NCI-H748 treated with DMSO at 0.1 percent for 48 hours (cell line): ENCODE data around the gene CXCL12.
A peak's percentile ranks its signal among the peaks of the same experiment; 100 is the strongest.

ENCODE experiments used
- DNase-seq: peaks from one replicate; lab custom pipeline; 2025; lab: John Stamatoyannopoulos, UW

CXCL12 gene

DNA sequence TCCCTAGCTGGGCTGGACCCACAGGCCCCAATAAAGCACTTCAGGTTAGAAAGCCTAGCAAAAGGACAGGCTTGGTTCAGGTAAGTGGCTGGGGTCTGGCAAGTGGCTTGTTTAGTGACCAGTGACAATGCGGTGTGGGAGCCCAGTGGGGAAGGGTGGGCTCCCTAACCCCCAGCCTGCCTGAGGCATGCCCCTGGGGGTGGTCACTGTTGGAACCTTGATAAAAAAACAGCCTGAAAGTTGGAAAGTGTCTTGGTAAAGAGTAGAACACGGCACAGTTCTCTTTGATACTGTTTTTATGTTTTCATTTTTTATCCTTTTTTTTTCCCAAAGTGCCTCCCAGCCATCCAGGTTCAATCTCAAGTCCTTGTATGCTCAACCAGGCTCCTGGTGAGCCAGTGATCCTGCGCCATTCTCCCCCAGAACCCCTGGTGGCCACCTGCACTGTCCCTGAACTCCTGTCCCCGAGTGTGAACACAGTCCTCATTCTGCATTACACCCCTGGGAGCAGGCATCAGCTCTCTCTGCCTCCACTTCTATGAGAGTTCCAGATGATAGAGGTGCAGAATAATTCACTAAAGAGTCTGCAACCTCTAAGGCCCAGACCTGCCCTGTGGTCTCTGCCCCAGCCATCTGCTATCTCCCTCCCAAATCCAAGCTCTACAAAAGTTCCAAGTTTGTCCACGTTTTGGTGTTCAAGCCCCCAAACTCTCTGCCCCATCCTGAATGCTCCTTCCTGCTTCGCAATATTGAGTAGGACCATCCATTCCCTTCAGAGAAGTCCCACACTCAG, 15.0 kb upstream of the CXCL12 start:
- DNase-seq, result no peak

DNA sequence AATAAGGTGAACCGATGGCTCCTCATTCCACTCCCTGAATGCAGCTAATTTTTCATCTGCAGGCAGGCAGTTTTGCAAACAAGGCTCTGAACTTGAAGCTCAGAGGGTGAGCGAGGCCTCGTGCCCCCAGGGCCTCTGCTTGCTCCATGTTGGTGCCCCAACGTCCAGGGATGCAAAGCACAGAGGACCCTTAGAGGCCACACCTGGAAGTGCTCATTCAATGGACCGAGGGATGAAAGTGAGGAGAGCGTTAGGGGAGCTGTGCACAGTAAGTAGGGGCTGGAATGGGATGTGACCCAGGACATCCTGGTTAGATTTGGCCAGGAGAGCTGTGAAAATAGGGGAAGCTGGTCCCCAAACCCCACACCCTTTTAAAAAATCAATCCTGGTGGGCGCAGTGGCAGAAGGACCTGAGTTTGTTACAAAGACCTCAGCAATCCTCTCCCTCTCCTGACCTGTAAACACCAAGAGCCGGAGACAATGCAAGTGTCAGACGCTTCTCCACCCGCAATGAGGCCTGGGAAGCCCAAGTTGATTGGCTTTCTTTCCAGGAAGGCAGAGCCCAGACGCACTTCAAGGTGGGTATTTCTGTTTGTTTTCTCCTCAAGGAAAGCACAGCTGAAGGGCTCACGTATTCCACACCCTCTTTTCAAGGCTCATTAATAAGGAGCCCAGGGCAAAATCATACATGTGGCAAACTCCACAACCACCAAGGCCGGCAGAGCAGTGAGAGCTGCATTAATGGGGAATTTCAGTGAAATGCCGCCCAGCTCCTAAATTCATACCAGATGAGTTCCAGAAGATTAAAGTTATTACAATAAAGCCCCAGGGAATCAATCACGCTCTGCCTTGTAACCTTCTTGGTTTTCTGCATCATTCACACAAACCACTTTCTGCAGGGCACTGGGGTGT, 14.1 kb upstream of the CXCL12 start:
- no peak for DNase-seq

DNA sequence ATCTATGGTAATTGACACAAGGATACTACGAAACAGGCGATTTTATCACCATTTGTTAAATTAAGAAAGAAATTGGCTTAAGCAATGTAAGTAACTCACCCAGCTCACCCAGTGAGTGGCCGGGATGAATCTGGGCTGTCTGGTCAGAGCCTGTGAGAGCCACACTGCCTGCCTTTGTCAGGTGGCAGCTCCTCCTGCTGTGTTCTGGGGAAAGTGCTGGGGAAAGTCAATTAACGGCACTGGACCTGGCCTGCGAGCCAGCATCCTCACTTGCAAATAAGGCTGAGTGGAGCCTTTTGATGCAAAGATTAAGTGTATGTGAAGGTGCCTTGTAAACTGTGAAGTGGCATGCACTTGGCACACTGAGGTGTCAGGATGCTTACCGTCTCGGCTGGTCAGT, 13.4 kb upstream of the CXCL12 start:
- DNase-seq, result no peak

DNA sequence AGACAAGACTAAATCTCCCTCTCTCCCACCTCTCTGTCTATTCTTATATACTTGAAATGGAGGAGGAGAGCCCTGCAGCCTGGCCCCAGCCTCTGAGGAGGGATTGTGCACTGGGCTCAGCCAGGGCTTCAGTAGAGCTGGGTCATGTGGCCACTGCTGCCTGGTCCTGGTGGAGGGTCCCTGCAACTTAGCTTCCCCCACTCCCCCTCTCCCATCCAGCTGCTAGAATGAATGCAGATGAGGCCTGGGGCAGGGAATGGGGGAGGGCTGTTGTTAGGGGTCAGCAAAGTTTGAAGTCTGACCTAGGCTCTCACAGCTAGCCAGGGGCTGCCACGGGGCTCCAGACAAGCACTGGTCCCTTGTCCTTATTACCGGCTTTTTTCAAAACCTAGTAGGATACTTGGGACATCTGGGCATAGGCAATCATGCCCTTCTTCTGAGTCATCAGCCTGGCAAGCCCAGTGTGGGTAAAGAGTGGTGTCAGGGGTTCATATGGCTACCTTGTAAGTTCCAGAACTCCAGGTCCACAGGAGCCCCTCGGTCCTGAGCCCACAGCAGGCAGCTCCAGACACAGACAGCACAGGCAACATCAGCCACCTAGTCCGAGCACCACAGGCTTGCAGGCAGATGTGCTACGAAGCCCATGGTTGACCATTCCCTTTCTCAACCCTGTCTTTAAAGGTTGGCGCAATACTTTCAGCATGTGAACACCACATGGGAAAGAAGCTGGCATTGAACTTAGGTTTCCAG, 12.8 kb upstream of the CXCL12 start:
- no peak for DNase-seq

DNA sequence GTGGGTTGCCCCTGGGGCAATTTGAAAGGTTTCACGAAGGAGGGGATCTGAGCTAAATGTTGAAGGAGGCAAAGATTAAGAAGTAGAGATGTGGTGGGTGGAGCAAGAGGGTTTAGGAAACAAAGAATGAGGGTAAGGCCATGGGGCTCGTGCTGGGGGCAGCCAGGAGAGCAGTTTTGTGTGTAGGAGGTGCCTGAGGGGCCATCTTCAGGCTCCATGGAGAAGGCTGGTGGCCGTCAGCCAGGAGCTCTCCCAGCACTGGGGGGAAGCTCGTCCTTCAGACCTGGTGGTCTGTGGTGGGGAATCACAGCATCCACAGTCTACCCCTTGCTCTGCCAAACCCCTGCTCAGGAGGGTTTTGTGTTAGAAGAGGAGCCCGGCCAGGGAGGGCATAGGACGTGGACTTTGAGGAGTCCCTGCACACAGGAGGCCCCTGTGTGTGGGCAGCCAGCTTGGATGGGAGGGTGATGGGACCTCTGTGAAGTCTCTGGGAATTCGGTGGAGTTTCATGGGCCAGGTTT, 11.8 kb upstream of the CXCL12 start:
- DNase-seq, result no peak

DNA sequence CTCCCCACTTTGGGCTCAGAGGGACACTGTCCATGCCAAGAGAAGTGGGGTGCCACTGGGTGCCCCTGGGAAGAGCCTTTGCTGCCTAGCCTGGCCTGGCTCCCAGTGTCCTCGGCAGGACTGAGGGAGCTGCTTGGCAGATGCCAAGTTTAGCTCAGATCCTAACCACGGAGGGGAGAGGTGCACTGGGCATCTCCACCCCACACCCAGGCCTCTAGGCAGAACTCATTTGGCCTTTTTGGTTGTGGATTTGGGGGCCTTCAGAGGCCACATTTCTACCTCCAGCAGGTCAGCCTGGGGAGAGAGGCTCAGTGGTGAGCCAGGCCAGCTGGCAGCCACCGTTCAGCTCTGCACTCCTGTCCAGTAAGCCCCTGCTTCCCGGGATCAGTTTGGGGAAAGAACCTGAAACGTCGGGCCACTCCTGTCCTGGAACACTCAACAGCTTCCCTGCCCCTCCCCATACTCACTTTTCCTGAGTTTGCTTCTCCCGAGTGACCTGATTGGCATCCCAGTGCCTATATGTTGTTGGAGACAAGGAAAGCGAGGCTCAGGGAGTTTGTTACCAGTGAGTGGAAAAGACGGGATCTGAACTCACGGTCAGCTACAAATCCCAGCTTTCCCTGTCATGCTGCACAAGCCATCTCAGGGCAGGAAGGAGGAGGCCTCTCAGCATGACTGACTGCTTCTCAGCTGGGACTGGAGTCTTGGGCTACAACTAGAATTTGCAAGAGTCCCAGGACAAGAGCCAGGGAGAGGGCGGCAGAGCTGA, 11.2 kb upstream of the CXCL12 start:
- no peak for DNase-seq

DNA sequence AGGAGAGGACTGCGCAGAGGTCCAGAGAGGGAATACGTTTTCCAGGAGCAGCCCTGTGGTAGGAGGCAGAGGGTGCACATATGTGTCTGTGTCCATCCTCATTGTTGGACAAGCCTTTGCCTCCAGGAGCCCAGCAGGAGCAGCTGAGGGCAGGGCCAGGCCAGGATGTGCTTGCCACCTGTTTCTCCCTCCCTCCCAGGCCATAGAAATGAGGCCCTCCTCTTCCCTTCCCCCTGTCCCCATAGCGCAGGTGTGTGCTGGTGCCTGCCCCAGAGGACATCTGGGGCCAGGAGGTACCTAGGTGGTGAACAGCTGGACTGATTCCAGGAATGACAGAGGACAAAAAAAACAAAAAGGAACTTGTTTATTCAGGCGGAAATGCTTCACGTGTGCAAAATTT, 10.5 kb upstream of the CXCL12 start:
- peak; percentile 17 for DNase-seq

DNA sequence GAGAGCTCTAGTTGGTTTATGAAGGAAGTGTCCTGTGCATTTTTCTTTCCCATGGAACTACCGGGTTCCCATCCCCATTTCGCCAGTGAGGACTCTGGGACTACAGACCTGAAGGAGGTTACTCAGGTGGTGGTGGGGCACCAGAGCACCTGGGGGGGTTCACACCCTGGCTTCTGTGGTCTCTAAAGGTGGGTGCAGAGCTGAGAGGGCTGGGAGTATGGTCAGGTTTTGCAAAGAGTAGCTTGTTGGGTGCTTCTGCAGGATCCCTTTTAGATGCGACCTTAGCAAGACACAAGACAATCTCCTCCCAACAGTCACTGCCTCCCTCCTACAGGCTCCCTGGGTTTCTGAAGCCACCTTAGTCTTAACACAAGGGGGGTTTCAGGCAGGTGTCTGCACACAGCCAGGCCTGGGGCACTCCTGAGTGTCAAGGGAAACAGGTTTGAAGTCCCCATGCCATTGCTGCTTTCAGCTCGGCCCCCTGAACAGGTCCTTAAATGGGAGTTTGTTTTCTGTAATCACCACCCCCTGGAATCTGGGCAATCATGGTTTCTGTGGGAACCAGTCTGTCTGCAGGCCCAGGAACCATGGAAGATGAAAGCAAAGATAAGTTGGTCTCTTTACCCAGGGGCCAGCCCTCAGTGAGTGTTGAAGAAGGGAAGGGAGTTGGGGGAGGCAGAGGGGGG, 9.9 kb upstream of the CXCL12 start:
- DNase-seq, result no peak

DNA sequence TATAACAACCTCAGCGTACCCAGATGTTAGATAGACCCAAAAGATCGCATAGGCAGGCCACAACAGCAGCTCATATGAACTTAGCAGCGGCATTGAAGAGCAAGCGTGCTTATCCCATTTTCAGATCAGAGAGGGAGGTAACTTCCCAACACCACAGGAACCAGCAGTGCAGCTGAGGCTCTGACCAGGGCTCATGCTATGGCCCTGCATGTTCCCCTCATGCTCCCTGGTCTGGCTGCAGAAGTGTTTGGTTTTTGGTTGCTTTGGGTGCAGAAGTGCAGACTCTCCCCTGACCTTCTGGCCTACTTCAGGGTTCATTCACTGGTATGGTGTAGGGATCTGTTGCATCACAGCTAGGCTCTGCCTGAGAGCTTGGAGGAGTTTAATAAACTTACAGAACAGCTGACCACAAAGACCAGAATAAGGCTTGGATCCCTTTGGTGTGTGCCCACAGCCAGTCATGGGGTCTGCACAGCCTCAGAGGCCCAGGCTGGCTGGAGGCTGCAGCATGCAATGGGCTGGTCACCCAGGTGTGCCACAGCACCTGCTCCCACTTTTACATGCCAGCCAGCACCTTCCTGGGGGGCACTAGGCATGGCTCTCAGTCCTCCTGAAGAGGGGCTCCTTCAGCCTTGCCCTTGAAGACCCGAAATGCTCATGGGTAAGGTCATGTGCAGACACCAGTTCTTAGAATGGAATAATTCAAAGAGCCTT, 9.1 kb upstream of the CXCL12 start:
- DNase-seq, result no peak

DNA sequence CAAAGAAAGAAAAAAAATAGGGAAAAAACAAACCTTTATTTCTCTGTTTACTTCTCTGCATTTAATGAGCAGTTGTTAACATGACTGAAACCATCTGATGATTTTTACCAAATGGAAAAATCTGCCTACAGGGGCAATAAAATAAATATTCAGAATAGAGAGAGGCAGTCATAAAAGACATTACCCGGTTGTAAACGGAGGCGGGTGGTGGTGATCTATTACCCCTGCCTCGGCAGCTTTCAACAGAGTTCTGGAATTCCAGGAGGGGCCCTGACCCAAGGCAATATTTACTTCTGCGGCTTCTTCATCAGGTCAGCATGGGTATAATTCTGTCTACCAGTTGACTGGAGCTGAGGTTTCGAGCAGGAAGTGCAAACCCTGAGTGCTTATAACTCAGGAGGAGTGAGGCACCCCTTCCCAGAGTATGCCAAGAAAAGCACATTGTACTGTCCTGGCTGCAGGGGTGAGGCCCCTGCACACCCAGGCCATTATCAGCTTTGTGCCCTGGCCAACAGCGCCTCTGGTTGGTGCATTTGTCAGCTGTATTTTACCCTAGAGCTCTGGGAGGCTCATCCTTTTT, 8.2 kb upstream of the CXCL12 start:
- DNase-seq, result no peak

DNA sequence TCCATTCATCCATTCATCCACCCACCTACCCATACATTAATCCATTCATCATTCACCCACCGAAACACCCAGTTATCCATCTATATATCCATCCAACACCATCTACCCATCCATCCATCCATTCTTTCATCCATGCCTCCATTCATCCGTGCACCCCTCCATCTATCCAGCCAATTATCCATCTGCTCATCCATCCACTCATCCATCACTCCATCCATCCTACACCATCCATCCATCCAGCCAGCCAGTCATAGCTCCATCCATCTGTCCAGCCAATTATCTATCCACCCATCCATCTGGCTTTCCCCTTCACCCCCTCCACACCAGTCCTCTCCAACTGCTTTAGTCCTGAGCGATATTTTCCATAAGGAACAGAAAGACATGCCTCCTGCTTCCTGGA, 7.5 kb upstream of the CXCL12 start:
- no peak for DNase-seq

DNA sequence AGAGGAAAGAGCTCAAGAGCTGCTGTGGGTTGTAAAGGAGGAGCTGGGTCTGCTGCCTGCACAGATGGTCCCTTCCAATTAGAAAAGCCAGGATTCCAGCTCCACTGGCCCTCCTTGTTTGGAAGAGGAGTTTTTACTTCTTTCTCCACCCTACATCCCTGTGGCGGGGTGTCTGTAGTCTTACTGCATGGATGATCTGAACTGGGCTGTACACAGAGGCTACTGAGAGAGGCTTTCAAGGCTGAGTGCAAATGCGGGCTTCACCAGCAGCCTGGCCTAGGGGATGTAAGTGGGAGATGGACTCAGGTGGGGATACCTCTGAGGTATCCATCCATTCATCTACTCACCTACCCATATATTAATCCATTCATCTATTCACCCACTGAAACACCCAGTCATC, 7.1 kb upstream of the CXCL12 start:
- DNase-seq, result no peak

DNA sequence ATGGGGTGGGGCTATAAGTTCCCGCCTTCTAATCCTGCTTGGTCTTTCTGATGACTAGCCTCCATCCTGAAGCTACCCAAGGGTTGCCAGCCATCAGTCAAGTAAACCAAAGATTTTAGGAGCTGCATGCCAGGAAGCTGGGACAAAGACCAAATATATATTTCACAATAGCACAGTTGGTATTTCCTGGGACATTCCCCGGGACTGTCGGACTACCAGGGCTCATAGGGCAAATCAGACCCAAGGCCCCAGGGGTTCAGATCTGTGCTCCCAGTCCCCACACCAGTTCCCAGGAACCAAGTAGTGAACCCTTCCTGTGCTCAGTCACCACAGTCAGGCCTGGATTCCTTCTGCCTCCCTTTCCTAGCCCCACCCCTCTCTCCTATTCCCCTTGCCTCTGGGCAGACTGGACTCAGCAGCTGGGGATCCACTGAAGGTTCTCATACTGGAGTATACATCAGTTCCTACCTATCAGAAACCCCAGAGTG, 5.7 kb upstream of the CXCL12 start:
- no peak for DNase-seq

DNA sequence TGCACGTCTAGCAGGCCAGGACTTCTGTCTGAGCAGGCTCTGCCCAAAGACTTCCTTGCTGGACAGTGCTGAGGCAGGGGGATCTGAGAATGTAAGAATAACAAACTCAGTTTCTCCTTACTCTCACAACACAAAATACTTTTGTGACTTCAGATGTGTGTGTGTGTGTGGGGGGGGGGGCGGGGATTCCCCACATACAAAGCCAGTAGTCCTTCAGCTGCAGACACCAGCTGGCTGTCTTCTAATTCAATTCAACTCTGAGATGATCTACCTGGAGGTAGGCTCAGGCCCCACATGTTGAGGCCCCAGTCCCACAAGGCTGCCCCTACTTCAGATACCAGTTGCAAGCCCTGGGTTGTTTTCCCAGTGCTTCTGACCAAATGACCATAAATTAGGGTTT, 4.7 kb upstream of the CXCL12 start:
- no peak for DNase-seq

DNA sequence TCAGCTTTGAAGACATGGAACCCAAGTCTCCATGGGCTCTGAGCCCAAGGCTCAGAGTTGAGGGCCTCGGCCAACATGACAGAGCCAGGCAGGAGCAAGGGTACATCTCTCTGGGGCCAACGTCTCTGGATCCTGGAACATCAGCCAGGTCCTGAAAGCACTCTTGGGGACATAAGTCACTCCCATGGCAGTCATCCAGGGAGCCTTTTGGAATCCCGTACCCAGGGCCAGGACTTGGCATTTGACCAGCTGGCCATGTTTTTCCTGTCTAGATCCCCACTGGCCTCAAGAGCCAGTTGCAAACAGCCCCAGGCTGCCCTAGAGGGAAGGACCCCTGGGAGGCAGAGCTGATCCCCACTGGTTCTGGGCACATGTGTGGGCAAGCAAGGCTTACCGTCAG, 4.3 kb upstream of the CXCL12 start:
- no peak for DNase-seq

DNA sequence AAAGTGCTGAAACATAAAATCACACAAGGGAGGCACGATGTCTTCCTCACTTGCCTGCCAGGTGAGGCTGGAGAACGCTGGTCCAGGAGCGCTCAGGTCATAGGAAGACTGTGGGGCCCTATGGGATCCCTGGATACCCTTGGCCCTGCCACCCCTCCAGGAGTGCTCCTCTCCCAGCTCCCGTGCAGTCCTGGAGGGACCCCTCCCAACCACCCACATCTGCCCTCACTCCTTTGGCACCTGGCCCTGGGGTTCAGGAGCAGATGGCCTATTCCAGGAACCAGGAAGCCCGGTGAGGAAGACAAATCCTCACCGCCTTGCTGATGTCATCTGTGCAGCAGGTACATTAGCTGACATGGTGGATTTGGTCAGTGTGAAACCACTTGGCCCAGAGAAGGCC, 3.7 kb upstream of the CXCL12 start:
- DNase-seq, result no peak

DNA sequence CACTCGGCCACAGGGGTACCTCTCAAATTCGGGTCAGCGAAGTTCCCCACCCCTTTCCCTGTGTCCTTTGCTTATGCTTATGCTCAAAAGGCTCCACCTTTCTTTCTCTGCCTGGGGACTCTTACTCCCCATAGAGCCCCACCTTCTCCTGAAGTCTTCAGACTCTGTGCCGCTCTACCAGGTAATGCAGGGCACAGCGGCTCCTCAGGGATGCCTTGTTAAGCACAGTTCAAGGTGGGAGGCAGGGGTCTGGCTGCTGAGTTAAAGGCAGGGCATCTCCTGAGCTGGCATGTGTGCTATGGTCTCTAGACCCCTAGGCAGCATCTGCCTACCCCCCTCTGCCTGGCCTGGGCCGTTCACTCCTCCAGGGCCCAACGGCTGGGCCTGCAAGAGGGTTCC, 3.0 kb upstream of the CXCL12 start:
- DNase-seq, result no peak

DNA sequence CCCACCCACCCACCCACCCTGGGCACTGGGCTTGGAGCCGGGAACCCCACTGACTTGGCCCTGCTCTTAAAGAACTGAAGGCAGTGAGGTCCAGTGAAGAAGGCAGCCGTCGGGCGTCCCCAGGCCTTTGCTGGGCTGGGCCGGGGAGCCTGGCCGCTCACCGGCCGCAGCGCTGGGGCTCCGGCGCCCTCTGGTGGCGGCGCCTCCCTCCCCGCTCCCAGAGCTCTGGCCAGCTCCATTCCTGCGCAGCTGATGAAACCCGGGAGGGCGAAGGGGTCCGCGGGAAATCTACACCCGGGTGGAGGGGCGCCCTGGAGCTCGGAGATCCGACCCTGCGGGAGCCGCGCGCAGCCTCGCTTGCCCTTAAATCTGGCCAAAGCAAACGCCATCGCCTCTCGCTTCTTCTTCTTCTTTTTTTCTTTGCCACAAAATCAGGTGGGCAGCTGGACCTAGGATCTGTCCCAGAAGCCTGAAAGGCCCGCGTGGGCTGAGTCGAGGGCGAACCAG, 1.7 kb upstream of the CXCL12 start:
- no peak for DNase-seq

DNA sequence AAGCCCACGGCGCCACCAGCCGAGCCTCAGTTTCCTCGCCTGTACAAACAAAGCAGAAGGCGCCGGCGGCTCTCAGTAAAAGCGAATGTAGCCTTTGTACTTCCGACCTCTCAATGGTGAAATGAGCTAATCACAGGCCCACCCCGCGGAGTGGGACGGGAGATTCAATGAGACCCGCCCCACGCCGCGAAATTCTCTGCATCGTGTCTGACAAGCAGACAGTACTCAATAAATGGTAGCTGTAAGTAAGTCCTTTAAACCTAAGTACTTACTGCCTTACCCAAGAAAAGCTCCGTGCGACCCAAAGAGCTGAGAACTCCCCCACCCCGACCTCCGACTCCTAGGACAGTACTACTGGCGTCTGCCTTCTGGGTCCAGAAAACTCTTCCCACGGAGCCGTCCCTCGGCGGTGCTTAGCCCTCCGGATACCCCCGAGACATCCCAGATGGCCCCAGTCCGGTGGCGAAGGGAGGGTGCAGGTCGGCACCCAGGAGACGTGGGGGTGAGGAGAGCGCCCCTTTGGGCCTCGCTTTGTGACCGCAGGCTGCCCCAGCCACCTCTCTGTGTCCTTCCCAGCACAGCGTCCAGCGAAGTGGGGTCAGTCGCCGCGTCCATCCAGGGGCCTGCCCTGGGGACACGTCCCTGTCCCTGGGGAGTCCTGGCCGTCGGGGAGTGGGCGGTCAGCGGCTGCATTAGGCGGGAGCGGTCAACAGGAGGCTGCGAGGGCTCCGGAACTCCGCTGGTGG, 972 bp upstream of the CXCL12 start:
- no peak for DNase-seq
